GM23248 (cell line): ENCODE measurements around the gene ARMC3.

Experiments used
- EZH2 ChIP-seq: fragments of 200-600 bp; sonication (generic); IDR thresholded peaks from 2 replicates; pipeline ENCODE4 v1.6.1; 2018; ENCODE audit warnings: antibody characterized with exemption, mild to moderate bottlenecking; ENCODE audit not compliant: insufficient read depth, poor library complexity, severe bottlenecking
- EZH2phosphoT487 ChIP-seq: fragments of 200-600 bp; sonication (generic); IDR thresholded peaks from 2 replicates; pipeline ENCODE4 v1.6.1; 2018; ENCODE audit warnings: antibody characterized with exemption, moderate library complexity, mild to moderate bottlenecking, low read depth; ENCODE audit not compliant: insufficient read depth

DNA sequence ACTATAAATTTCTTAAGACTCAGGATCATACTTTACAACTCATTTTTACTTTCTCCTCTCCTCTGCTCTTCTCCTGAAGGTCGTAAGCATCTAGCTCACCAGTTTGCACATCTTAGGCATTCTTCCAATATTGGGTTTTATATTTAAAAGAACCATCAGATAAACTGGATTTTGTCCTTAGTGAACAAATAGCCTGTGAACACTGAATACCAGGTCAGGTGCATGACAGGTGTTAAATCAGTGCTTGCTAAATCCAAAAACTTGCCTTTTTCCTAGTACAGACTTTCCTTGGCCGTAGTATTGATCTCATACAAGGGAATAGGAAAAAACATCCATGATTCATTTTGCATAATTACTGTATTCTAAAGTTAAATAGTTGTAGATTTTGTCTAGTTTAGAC lies 53.0 kb downstream of the ARMC3 start:
- TF ChIP-seq EZH2phosphoT487 (no peak), EZH2 (no peak)
